HepG2 (cell line): ENCODE measurements around the gene ORMDL2. TPM values are rescaled to one million over a fixed set of nuclear protein-coding genes. Genes with fewer than 3 reads are reported as not detected.

ENCODE experiments used
- ARID2 ChIP-seq: sonication (generic); formaldehyde crosslinking; IDR thresholded peaks from 2 replicates; pipeline ENCODE4 v1.8.1; 2022; ENCODE audit warnings: mild to moderate bottlenecking, missing genetic modification reagents, borderline replicate concordance
- BHLHE40 ChIP-seq: IDR thresholded peaks from 2 replicates; pipeline ENCODE4 v1.6.1; 2011; ENCODE audit warnings: low read length, improper control_type of control experiment
- CCDC6 ChIP-seq: sonication (generic); formaldehyde crosslinking; IDR thresholded peaks from 2 replicates; pipeline ENCODE4 v1.8.1; 2022; ENCODE audit warnings: mild to moderate bottlenecking, missing genetic modification reagents, moderate library complexity
- CENPT ChIP-seq: sonication (generic); formaldehyde crosslinking; IDR thresholded peaks from 2 replicates; pipeline ENCODE4 v1.8.0; 2022; ENCODE audit warnings: low read depth, mild to moderate bottlenecking, moderate library complexity, missing genetic modification reagents
- DPF2 ChIP-seq: sonication (generic); formaldehyde crosslinking; IDR thresholded peaks from 2 replicates; pipeline ENCODE4 v1.4.0; 2020; ENCODE audit warnings: mild to moderate bottlenecking, low read depth, missing genetic modification reagents, borderline replicate concordance
- GABPA ChIP-seq, 2 experiments: IDR thresholded peaks; 2 replicates each; pipeline ENCODE4 v1.6.1; 2011 to 2016; ENCODE audit warnings: low read depth in 2 of 2, low read length in 1 of 2, missing biosample characterization in 1 of 2, missing genetic modification characterization in 1 of 2
- HOXA5 ChIP-seq: sonication (generic); formaldehyde crosslinking; IDR thresholded peaks from 2 replicates; pipeline ENCODE4 v1.4.0; 2020; ENCODE audit warnings: missing genetic modification reagents
- LBX2 ChIP-seq: sonication (generic); formaldehyde crosslinking; IDR thresholded peaks from 2 replicates; pipeline ENCODE4 v1.5.0; 2020; ENCODE audit warnings: missing genetic modification reagents, mild to moderate bottlenecking, borderline replicate concordance
- MLX ChIP-seq: IDR thresholded peaks from 2 replicates; pipeline ENCODE4 v1.6.1; 2016
- NFIC ChIP-seq: IDR thresholded peaks from 2 replicates; pipeline ENCODE4 v1.6.1; 2012; ENCODE audit warnings: mild to moderate bottlenecking, low read length, inconsistent platforms
- PRDM15 ChIP-seq: sonication (generic); formaldehyde crosslinking; IDR thresholded peaks from 2 replicates; pipeline ENCODE4 v1.4.0; 2020; ENCODE audit warnings: missing genetic modification reagents
- RNF2 ChIP-seq: fragments of 450-650 bp; conservative IDR thresholded peaks from 2 replicates; pipeline ENCODE4 v1.6.1; 2016; ENCODE audit warnings: low read depth
- TBP ChIP-seq: sonication (generic); formaldehyde crosslinking; IDR thresholded peaks from 2 replicates; pipeline ENCODE4 v1.5.0; 2020; ENCODE audit warnings: missing genetic modification reagents
- THRA ChIP-seq: sonication (generic); formaldehyde crosslinking; IDR thresholded peaks from 2 replicates; pipeline ENCODE4 v1.4.0; 2020; ENCODE audit warnings: missing genetic modification reagents, borderline replicate concordance
- ZBTB2 ChIP-seq: sonication (generic); formaldehyde crosslinking; IDR thresholded peaks from 2 replicates; pipeline ENCODE4 v1.8.0; 2022; ENCODE audit warnings: low read depth, missing genetic modification reagents
- ZBTB21 ChIP-seq: sonication (generic); formaldehyde crosslinking; IDR thresholded peaks from 2 replicates; pipeline ENCODE4 v1.4.0; 2020; ENCODE audit warnings: missing genetic modification reagents
- ZKSCAN8 ChIP-seq: IDR thresholded peaks from 2 replicates; pipeline ENCODE4 v1.6.1; 2016; ENCODE audit warnings: borderline replicate concordance, missing genetic modification reagents, missing compliant biosample characterization
- ZNF484 ChIP-seq: sonication (generic); formaldehyde crosslinking; IDR thresholded peaks from 2 replicates; pipeline ENCODE4 v1.5.1; 2020; ENCODE audit warnings: mild to moderate bottlenecking, low read depth, missing genetic modification reagents, borderline replicate concordance
- ZNF501 ChIP-seq: sonication (generic); formaldehyde crosslinking; IDR thresholded peaks from 2 replicates; pipeline ENCODE4 v1.5.1; 2020; ENCODE audit warnings: mild to moderate bottlenecking, moderate library complexity, missing genetic modification reagents
- ZNF543 ChIP-seq: sonication (generic); formaldehyde crosslinking; IDR thresholded peaks from 2 replicates; pipeline ENCODE4 v1.4.0; 2020; ENCODE audit warnings: mild to moderate bottlenecking, missing genetic modification reagents
- polyA plus RNA-seq, 8 experiments: library from polyadenylated mRNA; depleted of rRNA in 3 of 8; stranded (reverse) in 7 of 8; unstranded in 1 of 8; fragments of >200 nt; fragmentation: Illumina TruSeq in 4 of 8; extraction: Trizol in 4 of 8; gene quantifications; 2 replicates each; pipeline versions ENCODE4 v1.2.1 to v1.2.3, GENCODE V29; 2011 to 2016; ENCODE audit warnings: low read depth in 4 of 8, missing spikeins in 1 of 8, mixed read lengths in 1 of 8; ENCODE audit not compliant: insufficient read depth in 1 of 8
- total RNA-seq, 5 experiments: library from RNA; depleted of rRNA; stranded (reverse); fragments of >200 nt; fragmentation: Illumina TruSeq; extraction: Trizol; gene quantifications; 2 replicates each; pipeline ENCODE4 v1.2.3, GENCODE V29; 2016; ENCODE audit warnings: low read depth in 1 of 5

Gene ORMDL2
- total and polyA plus RNA-seq, 2 of the 13 experiments (the other 11 are each of a cell fraction or from before 2014, with no cell fraction given) = 24.0 to 28.6 TPM

- TF ChIP-seq PRDM15 (CRISPR knock-in tag) = no peak
- no peak for TF ChIP-seq ARID2 (CRISPR knock-in tag)
- no peak for TF ChIP-seq DPF2 (CRISPR knock-in tag)
- no peak for TF ChIP-seq MLX (CRISPR knock-in tag)
- no peak for TF ChIP-seq CENPT (CRISPR knock-in tag)
- peak; percentile 82 for TF ChIP-seq BHLHE40
- TF ChIP-seq ZBTB21 = peak; percentile 62
- TF ChIP-seq RNF2 = no peak
- peak; percentile 43; the same call in 1 of the 2 replicates for TF ChIP-seq HOXA5 (CRISPR knock-in tag)
- TF ChIP-seq CCDC6 (CRISPR knock-in tag) = no peak
- 0 out of 2 replicates have a peak, but pooled peaks have one; percentile 67 for TF ChIP-seq NFIC
- TF ChIP-seq ZNF484 (CRISPR knock-in tag) = no peak
- peak; percentile 52; the same call in 1 of the 2 replicates for TF ChIP-seq ZBTB2
- no peak for TF ChIP-seq ZNF501 (CRISPR knock-in tag)
- no peak for TF ChIP-seq LBX2 (CRISPR knock-in tag)
- no peak for TF ChIP-seq TBP (CRISPR knock-in tag)
- no peak for TF ChIP-seq THRA
- no peak for TF ChIP-seq ZKSCAN8 (CRISPR knock-in tag)
- no peak for TF ChIP-seq GABPA (IDR thresholded peaks at IDR 0.05; ENCODE audit: low read depth, low read length)
- peak; percentile 12; the same call in 1 of the 2 replicates for TF ChIP-seq GABPA (CRISPR knock-in tag; IDR thresholded peaks at IDR 0.05; ENCODE audit: low read depth)
- peak; percentile 75; the same call in 1 of the 2 replicates for TF ChIP-seq ZNF543
Measured at GRCh38 chr12:55830601-55831446, 13.0 kb downstream of the ORMDL2 start (continued).
